ENCODE results near the gene KDM4C. TPM values are rescaled to one million over a fixed set of nuclear protein-coding genes. Genes with fewer than 3 reads are reported as not detected.

The KDM4C gene
- total RNA-seq, 2 experiments from 2014 or later, result 51.5 to 60.3 TPM

DNA sequence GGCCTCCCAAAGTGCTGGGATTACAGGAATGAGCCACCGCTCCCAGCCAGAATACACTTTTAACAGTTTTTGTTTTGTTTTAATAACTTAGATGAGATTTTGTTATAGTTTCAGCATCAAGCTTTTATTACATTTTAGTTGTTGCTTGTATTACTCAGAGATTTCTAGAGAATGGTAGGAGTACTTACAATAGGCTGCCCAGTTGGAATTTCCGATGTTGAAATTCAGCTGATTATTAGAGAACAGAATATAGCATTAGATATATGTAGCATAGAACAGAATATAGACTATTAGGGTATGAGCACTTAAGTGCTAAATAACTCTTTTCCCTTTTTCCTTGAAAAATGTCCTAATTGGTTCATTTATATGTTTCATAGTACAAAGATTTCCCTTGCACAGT, 6.2 kb downstream of the KDM4C start:
- DNase-seq (ENCODE audit: low spot score), result no peak
- no peak overlapping the region for H3K4me3 ChIP-seq (ENCODE audit: low read depth, low read length, poor library complexity, severe bottlenecking)
- H3K4me1 ChIP-seq (ENCODE audit: insufficient read depth, low read length, poor library complexity, severe bottlenecking), result peaks cover 9% of the 10 kb centered on the region
- peaks cover 85% of the 10 kb centered on the region for H3K79me2 ChIP-seq (ENCODE audit: insufficient read depth, low read depth, low read length)
- H3K4me2 ChIP-seq (ENCODE audit: low read length), result no peak overlapping the region
- ChIA-PET POLR2A (interaction anchor here (1.2 to 1.9 kb wide), 3 partner anchors 8 to 87 kb away, joined by 3 to 8 read pairs (median 4); no protein-coding TSS in a partner anchor), CTCF (ENCODE audit: unreplicated experiment) (no interaction called here)
- BruUV-seq (replicated peaks), result no TSS peak
- no peaks in the 10 kb centered on the region for H3K36me3 ChIP-seq (ENCODE audit: insufficient read depth, low read length)
- H3K9me3 ChIP-seq (ENCODE audit: low read length), result no peaks in the 10 kb centered on the region
- H3K27ac ChIP-seq (ENCODE audit: low read depth, low read length, poor library complexity, severe bottlenecking), result no peak overlapping the region
- H2AFZ ChIP-seq (ENCODE audit: low read length), result no peak overlapping the region
- intact Hi-C loops (cut with micrococcal nuclease; ENCODE audit: unreplicated experiment), result no loop called here
- TF ChIP-seq, protein P1, sequence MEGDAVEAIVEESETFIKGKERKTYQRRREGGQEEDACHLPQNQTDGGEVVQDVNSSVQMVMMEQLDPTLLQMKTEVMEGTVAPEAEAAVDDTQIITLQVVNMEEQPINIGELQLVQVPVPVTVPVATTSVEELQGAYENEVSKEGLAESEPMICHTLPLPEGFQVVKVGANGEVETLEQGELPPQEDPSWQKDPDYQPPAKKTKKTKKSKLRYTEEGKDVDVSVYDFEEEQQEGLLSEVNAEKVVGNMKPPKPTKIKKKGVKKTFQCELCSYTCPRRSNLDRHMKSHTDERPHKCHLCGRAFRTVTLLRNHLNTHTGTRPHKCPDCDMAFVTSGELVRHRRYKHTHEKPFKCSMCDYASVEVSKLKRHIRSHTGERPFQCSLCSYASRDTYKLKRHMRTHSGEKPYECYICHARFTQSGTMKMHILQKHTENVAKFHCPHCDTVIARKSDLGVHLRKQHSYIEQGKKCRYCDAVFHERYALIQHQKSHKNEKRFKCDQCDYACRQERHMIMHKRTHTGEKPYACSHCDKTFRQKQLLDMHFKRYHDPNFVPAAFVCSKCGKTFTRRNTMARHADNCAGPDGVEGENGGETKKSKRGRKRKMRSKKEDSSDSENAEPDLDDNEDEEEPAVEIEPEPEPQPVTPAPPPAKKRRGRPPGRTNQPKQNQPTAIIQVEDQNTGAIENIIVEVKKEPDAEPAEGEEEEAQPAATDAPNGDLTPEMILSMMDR (conservative IDR thresholded peaks at IDR 0.05; ENCODE audit: low read length), result no peak
- no peak for TF ChIP-seq EZH2phosphoT487 (IDR thresholded peaks at IDR 0.05; ENCODE audit: borderline replicate concordance, low read depth, low read length)
- no peaks in the 10 kb centered on the region for H3K9me2 ChIP-seq (ENCODE audit: insufficient read depth, low read length)
- H4K20me1 ChIP-seq (ENCODE audit: insufficient read depth, low read length), result 0 out of 2 replicates have a peak, but pooled peaks cover 19% of the 10 kb centered on the region

DNA sequence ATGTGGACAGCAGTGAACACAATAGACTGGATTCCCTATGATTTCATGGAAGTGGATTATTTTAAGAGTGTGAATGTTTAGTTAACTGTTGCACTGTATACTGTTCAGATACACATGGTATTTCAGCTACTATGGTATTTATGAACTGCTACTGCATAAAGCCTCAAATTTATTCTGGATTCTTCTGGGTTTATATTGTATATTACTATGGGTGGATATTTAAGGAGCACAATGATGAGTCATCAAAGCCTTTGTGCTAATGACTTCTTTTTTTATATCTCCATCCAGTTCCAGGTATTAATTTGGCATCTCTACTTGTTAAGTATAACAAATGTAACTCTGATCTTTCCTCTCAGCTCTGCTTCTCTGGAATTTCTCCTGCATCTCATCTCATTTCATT, 6.8 kb downstream of the KDM4C start:
- Histone ChIP-seq H3K4me3 (ENCODE audit: low read depth, low read length, poor library complexity, severe bottlenecking) (no peak overlapping the region), H3K36me3 (ENCODE audit: insufficient read depth, low read length) (no peaks in the 10 kb centered on the region), H3K79me2 (ENCODE audit: insufficient read depth, low read depth, low read length) (peaks cover 85% of the 10 kb centered on the region), H3K4me2 (ENCODE audit: low read length) (no peak overlapping the region), H4K20me1 (ENCODE audit: insufficient read depth, low read length) (0 out of 2 replicates have a peak, but pooled peaks cover 14% of the 10 kb centered on the region), H3K9me3 (ENCODE audit: low read length) (no peaks in the 10 kb centered on the region), H3K9me2 (ENCODE audit: insufficient read depth, low read length) (no peaks in the 10 kb centered on the region), H3K27ac (ENCODE audit: low read depth, low read length, poor library complexity, severe bottlenecking) (no peak overlapping the region), H3K4me1 (ENCODE audit: insufficient read depth, low read length, poor library complexity, severe bottlenecking) (peaks cover 9% of the 10 kb centered on the region), H2AFZ (ENCODE audit: low read length) (no peak overlapping the region)
- TF ChIP-seq EZH2phosphoT487 (IDR thresholded peaks at IDR 0.05; ENCODE audit: borderline replicate concordance, low read depth, low read length), result no peak
- TF ChIP-seq, protein P1 (conservative IDR thresholded peaks at IDR 0.05; ENCODE audit: low read length), result no peak
- ChIA-PET POLR2A (interaction anchor here (1.5 to 1.9 kb wide), 2 partner anchors 8 to 16 kb away, joined by 4 to 8 read pairs; no protein-coding TSS in a partner anchor), CTCF (ENCODE audit: unreplicated experiment) (no interaction called here)
- BruUV-seq (replicated peaks), result no TSS peak
- intact Hi-C loops (cut with micrococcal nuclease; ENCODE audit: unreplicated experiment), result no loop called here
- DNase-seq (ENCODE audit: low spot score), result no peak

DNA sequence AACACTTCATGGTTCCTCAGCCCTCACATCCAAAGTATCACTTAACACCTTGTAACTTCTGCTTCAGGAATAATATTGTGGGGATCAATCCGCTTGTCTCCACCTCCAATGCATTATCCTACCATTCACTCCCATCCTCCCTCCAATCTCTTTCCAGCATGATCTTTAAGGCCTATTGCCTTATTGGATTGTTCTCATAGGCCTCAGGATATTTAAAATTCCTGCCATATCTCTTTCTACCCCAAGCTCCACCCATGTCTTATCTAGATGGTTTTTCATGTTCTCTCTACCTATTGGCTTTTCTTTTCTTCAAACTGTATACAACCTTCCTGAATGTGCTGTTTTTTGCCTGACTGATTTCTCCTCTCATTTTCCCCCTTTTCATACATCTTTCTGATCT, 7.2 kb downstream of the KDM4C start:
- H3K9me2 ChIP-seq (ENCODE audit: insufficient read depth, low read length), result no peaks in the 10 kb centered on the region
- no peaks in the 10 kb centered on the region for H3K36me3 ChIP-seq (ENCODE audit: insufficient read depth, low read length)
- CTCF ChIA-PET (ENCODE audit: unreplicated experiment), result no interaction called here
- TF ChIP-seq EZH2phosphoT487 (IDR thresholded peaks at IDR 0.05; ENCODE audit: borderline replicate concordance, low read depth, low read length), result no peak
- TF ChIP-seq, protein P1 (conservative IDR thresholded peaks at IDR 0.05; ENCODE audit: low read length), result no peak
- H2AFZ ChIP-seq (ENCODE audit: low read length), result no peak overlapping the region
- H3K79me2 ChIP-seq (ENCODE audit: insufficient read depth, low read depth, low read length), result peaks cover 85% of the 10 kb centered on the region
- no peaks in the 10 kb centered on the region for H3K9me3 ChIP-seq (ENCODE audit: low read length)
- intact Hi-C loops (cut with micrococcal nuclease; ENCODE audit: unreplicated experiment), result no loop called here
- POLR2A ChIA-PET, result interaction anchor here (1.5 kb wide), 1 partner anchor 8 kb away, joined by 4 read pairs; no protein-coding TSS in a partner anchor
- BruUV-seq (replicated peaks), result no TSS peak
- no peak for DNase-seq (ENCODE audit: low spot score)
- no peak overlapping the region for H3K4me3 ChIP-seq (ENCODE audit: low read depth, low read length, poor library complexity, severe bottlenecking)
- H4K20me1 ChIP-seq (ENCODE audit: insufficient read depth, low read length), result 0 out of 2 replicates have a peak, but pooled peaks cover 14% of the 10 kb centered on the region
- H3K4me2 ChIP-seq (ENCODE audit: low read length), result no peak overlapping the region
- H3K4me1 ChIP-seq (ENCODE audit: insufficient read depth, low read length, poor library complexity, severe bottlenecking), result peaks cover 8% of the 10 kb centered on the region
- H3K27ac ChIP-seq (ENCODE audit: low read depth, low read length, poor library complexity, severe bottlenecking), result no peak overlapping the region
